GM19324 (cell line): ENCODE measurements around the gene DHRS13.
"Not testable (repeated sequence)": the region's sequence is repeated elsewhere in the genome, so short reads cannot be mapped to it uniquely, and the experiment has no call there.

Experiments used
- ATAC-seq: cut with Tn5 transposase; IDR thresholded peaks from one replicate; pipeline ENCODE4 v1.9.1; 2021; ENCODE audit warnings: mild to moderate bottlenecking, moderate library complexity; ENCODE audit not compliant: unreplicated experiment, low FRiP score

DHRS13 gene

GRCh38 chr17:28887871-28888471, 14.9 kb downstream of the DHRS13 start:
- no peak for ATAC-seq

GRCh38 chr17:28885951-28886350, 16.9 kb downstream of the DHRS13 start:
- no peak for ATAC-seq

- no peak for ATAC-seq
These were observed 17.5 kb downstream of the DHRS13 start for GRCh38 chr17:28885363-28885762.

- ATAC-seq, result no peak
These were observed 18.7 kb downstream of the DHRS13 start for GRCh38 chr17:28883967-28884702.

DNA sequence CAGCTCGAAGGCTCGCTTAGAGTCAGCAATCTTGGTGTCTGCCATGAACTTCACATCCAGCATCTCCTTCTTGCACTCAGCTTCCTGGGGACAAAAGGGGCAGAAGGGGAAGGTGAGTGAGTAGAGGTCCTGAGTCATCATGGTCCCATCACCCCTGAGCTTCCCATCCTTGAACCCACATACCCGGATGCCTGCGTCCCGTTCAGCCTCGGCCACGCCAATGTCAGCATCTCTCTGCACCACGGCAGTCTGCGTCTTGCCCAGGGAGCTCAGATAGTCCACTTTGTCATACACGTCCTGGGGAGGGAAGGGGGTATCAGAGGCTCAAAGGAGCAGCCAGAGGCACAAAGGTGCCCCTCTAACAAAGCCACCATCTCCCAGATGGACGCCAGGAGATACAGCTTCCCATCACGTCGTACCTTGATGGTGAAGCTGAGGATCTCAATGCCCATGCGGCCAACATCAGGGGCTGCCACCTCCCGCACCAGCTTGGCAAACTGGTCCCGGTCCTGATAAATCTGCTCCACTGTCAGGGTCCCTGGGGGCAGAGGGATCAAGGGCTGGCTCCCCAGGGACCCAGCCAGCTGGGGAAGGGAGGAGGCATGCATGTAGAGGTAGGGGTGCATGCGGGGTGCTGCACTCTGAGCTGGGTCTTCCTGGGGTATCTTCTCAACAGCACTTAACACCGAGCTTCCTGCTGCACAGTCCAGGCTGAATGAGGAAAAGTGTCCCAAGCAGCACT, 20.6 kb downstream of the DHRS13 start:
- ATAC-seq, result no peak

- ATAC-seq, result no peak
These were observed 21.3 kb downstream of the DHRS13 start for GRCh38 chr17:28881533-28882056.

DNA sequence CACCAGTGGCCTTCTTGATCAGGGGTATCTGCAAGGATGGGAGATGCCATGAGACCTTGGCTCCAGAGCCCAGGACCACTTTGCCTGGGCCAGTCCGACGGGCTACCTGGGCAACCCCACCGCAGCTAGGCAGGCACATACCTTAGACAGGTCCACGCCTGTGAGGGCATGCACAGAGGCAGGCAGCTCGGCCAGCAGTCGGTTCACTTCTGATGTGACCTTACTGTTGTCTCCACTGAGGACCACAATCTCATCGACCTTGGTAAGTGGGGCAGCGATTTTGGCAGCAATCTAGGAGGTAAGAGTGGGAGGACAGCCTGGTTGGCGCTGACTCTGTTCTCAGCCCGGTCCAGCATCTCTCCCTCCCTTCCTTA, 22.3 kb downstream of the DHRS13 start:
- no peak for ATAC-seq

DNA sequence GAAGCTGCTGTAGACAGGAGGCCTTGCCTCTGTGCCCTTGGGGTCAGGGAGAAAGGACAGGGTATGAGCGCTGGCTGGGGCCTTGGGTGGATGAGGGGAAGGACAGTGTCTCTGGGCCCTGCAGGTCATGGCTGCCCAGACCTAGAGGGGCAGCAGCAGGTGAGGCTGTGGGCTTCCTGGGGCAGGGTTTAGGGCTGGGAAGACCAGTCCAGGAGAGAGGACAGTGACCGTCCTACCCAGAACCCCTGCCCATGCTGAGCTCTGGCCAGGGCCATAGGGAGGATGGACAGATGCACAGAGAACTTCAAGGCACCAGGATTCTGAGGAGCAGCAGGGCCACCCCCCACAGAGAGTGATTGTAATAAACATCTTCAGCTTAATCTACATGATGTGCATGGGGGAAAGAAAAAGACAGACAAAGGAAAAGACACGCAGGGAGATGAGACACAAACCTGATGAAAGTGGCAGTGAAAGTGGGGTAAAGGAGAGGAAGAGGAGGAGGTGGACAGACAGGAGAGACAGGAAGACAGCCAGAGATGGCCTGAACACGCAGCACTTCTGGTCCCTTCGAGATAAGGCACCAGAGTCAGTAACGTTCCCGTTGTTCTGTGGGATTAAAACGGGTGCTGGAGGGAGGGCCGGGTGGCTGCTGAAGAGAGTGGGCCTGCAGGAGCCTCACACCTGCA, 22.9 kb downstream of the DHRS13 start:
- no peak for ATAC-seq

DNA sequence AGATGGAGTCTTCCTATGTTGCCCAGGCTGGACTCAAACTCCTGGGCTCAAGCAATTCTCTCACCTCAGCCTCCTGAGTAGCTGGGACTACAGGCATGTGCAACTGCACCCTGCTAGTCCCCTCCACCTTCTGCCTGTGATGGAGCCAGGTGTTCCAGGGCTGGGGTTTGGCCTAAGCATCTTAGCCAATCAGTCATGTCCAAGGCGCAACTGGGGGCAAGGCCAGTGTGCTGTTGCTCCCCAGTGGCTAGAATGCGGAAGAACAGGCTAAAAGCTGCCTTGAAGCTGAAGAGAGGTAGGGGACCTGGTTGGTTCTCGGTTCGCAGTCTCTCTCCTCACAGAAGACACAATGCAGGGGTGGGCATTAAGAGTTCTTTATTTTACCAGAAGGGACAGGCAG, 23.9 kb downstream of the DHRS13 start:
- no peak for ATAC-seq

DNA sequence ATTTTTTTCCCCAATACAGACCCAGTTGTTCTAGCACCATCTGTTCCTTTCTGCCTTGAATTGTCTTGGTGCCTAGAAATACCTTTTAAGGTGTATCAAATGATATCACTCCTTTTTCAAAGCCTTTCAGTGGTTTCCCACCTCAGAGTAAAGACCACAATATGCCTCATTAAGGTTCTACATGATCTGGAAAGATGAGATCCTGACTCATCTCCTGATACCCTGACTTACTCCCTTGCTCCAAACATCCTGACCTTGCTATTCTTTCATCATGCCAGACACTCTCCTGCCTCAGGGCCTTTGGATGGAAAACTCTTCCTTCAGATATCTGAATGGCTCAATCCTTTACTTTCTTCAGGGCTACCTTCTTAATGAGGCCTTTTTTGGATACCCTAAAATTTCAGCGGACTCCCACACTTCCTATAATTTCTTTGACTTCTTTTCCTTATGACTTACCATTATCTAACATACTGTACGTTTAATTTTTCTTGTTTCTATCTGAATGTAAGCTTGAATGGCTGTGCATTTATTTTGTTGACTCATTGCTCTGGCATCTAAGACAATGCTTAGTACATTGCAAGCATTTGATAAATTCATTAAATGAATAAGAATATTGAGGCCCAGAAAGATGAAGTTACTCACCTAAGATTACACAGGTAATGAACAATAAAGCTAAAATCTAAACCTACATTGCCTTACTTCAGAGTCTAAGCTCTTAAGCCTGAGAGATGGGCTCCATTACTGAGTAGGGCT, 24.5 kb downstream of the DHRS13 start:
- ATAC-seq, result no peak

DNA sequence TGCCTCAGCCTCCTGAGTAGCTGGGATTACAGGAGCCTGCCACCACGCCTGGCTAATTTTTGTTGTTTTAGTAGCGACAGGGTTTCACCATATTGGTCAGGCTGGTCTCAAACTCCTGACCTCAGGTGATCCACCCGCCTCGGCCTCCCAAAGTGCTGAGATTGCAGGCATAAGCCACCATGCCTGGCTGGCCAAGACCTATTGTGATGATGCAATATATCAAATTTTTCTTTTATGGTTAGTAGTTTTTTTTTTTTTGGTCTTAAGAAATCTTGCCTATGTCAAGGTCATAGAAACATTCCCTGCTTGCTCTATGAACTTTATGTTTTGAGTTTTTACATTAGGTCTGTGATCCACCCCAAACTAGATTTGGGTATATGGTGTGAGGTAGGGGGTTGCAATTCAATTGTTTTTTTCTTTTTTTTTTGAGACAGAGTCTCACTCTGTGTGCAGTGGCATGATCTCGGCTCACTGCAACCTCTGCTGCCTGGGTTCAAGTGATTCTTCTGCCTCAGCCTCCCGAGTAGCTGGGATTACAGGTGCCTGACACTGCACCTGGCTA, 25.6 kb downstream of the DHRS13 start:
- not testable (repeated sequence) for ATAC-seq

GRCh38 chr17:28875848-28876550, 26.9 kb downstream of the DHRS13 start:
- ATAC-seq, result no peak

DNA sequence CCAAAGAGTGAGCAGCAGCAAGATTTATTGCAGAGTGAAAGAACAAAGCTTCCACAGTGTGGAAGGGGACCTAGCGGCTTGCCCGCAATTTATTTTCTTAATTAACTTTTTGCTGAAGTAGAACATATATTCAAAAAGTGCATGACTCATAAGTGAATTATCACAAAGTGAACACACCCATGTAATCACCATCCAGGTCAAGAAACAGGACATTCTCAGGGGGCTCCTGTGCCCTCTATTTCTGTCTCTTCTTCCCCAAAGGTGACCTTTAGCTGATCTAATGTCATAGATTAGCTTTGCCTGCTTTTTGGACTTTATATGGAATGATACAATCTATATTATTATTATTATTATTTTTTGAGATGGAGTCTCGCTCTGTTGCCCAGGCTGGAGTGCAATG, 28.1 kb downstream of the DHRS13 start:
- ATAC-seq, result no peak

GRCh38 chr17:28873839-28874238, 29.0 kb downstream of the DHRS13 start:
- ATAC-seq, result no peak

- ATAC-seq, result peak; percentile 70
These were observed 31.8 kb downstream of the DHRS13 start for GRCh38 chr17:28871056-28871579.

GRCh38 chr17:28867276-28867675, 35.6 kb downstream of the DHRS13 start:
- ATAC-seq, result no peak

DNA sequence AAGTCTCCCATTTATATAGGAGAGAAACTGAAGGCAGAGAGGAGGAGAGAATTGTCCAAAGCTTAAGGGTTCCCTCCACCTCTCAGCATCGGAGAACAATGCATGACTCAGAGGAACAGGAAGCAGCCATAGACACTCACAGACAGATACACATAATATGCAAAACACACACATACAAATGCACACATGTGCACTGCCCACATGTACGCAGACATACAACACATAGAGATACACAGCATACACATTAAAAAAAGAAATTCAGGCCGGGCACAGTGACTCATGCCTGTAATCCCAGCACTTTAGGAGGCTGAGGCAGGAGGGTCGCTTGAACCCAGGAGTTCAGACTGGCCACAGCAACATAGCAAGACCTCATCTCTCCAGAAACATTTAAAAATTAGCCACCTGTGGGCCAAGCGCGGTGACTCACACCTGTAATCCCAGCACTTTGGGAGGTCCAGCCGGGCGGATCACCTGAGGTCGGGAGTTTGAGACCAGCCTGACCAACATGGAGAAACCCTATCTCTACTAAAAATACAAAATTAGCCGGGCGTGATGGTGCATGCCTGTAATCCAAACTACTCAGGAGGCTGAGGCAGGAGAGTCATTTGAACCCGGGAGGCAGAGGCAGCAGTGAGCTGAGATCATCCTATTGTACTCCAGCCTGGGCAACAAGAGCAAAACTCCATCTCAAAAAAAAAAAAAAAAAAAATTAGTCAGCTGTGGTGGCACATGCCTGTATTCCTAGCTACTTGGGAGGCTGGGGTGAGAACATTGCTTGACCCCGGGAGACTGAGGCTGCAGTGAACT, 36.7 kb downstream of the DHRS13 start:
- ATAC-seq, result no peak
